GM19023 (cell line): Measurements from ENCODE around the gene BRD2.
A peak's percentile ranks its signal among the peaks of the same experiment; 100 is the strongest.

ENCODE experiments used
- ATAC-seq: cut with Tn5 transposase; IDR thresholded peaks from one replicate; pipeline ENCODE4 v1.9.1; 2021; ENCODE audit warnings: mild to moderate bottlenecking, moderate library complexity; ENCODE audit not compliant: unreplicated experiment

The BRD2 gene

GRCh38 chr6:32947552-32948465 lies 20.6 kb upstream of the BRD2 start:
- no peak for ATAC-seq

GRCh38 chr6:32949113-32949512 lies 19.3 kb upstream of the BRD2 start:
- ATAC-seq, result no peak

- no peak for ATAC-seq
These were observed 18.4 kb upstream of the BRD2 start for GRCh38 chr6:32950010-32950409.

- no peak for ATAC-seq
These were observed 17.9 kb upstream of the BRD2 start for GRCh38 chr6:32950449-32950848.

GRCh38 chr6:32952817-32953739 lies 15.3 kb upstream of the BRD2 start, which contains the start of gene HLA-DMA:
TSS of gene HLA-DMA (minus strand) at chr6:32953097. CDS start at chr6:32953036, 61 bp downstream.
- ATAC-seq, result peak; percentile 85

GRCh38 chr6:32953775-32954174 lies 14.6 kb upstream of the BRD2 start:
- ATAC-seq, result no peak

- no peak for ATAC-seq
These were observed 14.1 kb upstream of the BRD2 start for GRCh38 chr6:32954267-32954666.

GRCh38 chr6:32954986-32955802 lies 13.2 kb upstream of the BRD2 start:
- ATAC-seq, result no peak

GRCh38 chr6:32956176-32956575 lies 12.2 kb upstream of the BRD2 start:
- no peak for ATAC-seq

GRCh38 chr6:32960563-32960962 lies 7.8 kb upstream of the BRD2 start:
- no peak for ATAC-seq

- no peak for ATAC-seq
These were observed 6.1 kb upstream of the BRD2 start for GRCh38 chr6:32962213-32962826.

GRCh38 chr6:32963866-32964265 lies 4.5 kb upstream of the BRD2 start:
- ATAC-seq, result no peak

GRCh38 chr6:32964776-32965175 lies 3.6 kb upstream of the BRD2 start:
- ATAC-seq, result no peak

GRCh38 chr6:32967151-32968091 lies 973 bp upstream of the BRD2 start:
- no peak for ATAC-seq

GRCh38 chr6:32968867-32969684 lies 682 bp downstream of the BRD2 start:
- no peak for ATAC-seq

- ATAC-seq, result no peak
These were observed 1.5 kb downstream of the BRD2 start for GRCh38 chr6:32969685-32970412.

GRCh38 chr6:32970413-32971241 lies 2.2 kb downstream of the BRD2 start:
- no peak for ATAC-seq
